HepG2 (cell line): ENCODE results near the gene SLC9A4. TPM values are rescaled to one million over a fixed set of nuclear protein-coding genes. Genes with fewer than 3 reads are reported as not detected.

Experiments used
- ATAC-seq: fragments of 200-7000 bp; cut with Tn5 transposase; 3 replicates; pipeline ENCODE4 v1.9.1; 2020; ENCODE audit warnings: mild to moderate bottlenecking, moderate library complexity
- BruUV-seq: library from RNA; stranded (reverse); fragments of 400-500 nt; replicated peaks from 2 replicates; lab custom pipeline; 2021; lab: Mats Ljungman, UMichigan
- CTCF ChIA-PET: fragments of 300-600 bp; formaldehyde crosslinking; extraction: SDS; loops from one replicate; lab custom pipeline; 2021; ENCODE audit warnings: low total read pairs, inconsistent platforms, low intra/inter-chr PET ratio; lab: Yijun Ruan, JAX
- POLR2A ChIA-PET: fragments of 350-600 bp; sonication (Branson Sonifier 250); formaldehyde crosslinking; loops from one replicate; lab custom pipeline; 2020; ENCODE audit warnings: antibody characterized with exemption, inconsistent platforms; lab: Yijun Ruan, JAX
- DNase-seq: peaks from one replicate; pipeline ENCODE4 v3.0.0-alpha.2; 2015; ENCODE audit warnings: low spot score
- FAIRE-seq: peaks from 3 replicates; lab custom pipeline; 2011; peaks lifted over from hg19 to GRCh38; lab: Jason Lieb, UNC
- H2AFZ ChIP-seq: one replicate; pipeline ENCODE4 v1.6.1; 2011; ENCODE audit warnings: low read length, inconsistent platforms
- H3K27ac ChIP-seq: fragments of 300-600 bp; 3 replicates; pipeline ENCODE4 v1.8.0; 2011; ENCODE audit warnings: mixed run types, mild to moderate bottlenecking, mixed read lengths, low read length, inconsistent platforms; ENCODE audit not compliant: insufficient read depth; ENCODE audit errors: extremely low read length
- H3K27me3 ChIP-seq, 2 experiments: fragments of 200-600 bp in 1 of 2; 2 replicates in 1 of 2; 3 replicates in 1 of 2; pipeline versions ENCODE4 v1.6.0 to v1.8.0; 2011; ENCODE audit warnings: low read length in 2 of 2, mild to moderate bottlenecking in 2 of 2, moderate library complexity in 2 of 2, inconsistent platforms in 1 of 2; ENCODE audit not compliant: insufficient read depth in 2 of 2, control insufficient read depth in 1 of 2
- H3K36me3 ChIP-seq, 2 experiments: fragments of 200-600 bp in 1 of 2; replicated peaks in 1 of 2; 2 replicates in 1 of 2; 3 replicates in 1 of 2; pipeline versions ENCODE4 v1.5.1 to v1.8.0; 2011; ENCODE audit warnings: low read length in 2 of 2, inconsistent platforms in 1 of 2; ENCODE audit not compliant: insufficient read depth in 2 of 2, control insufficient read depth in 1 of 2
- H3K4me1 ChIP-seq: 2 replicates; pipeline ENCODE4 v1.5.1; 2012; ENCODE audit warnings: low read length, inconsistent platforms; ENCODE audit not compliant: insufficient read depth
- H3K4me2 ChIP-seq: 2 replicates; pipeline ENCODE4 v1.6.0; 2011; ENCODE audit warnings: low read depth, low read length, inconsistent platforms
- H3K4me3 ChIP-seq, 3 experiments: fragments of 200-600 bp in 1 of 3; sonication (generic), shearing (Covaris generic) in 1 of 3; replicated peaks in 1 of 3; 2 replicates each; pipeline ENCODE4 v1.5.1; 2011 to 2016; ENCODE audit warnings: low read length in 3 of 3, inconsistent platforms in 2 of 3, low read depth in 2 of 3, mild to moderate bottlenecking in 2 of 3, control low read depth in 1 of 3, mixed read lengths in 1 of 3; ENCODE audit not compliant: insufficient read depth in 1 of 3
- H3K79me2 ChIP-seq: one replicate; pipeline ENCODE4 v1.6.1; 2011; ENCODE audit warnings: low read length, inconsistent platforms; ENCODE audit not compliant: insufficient read depth
- H3K9ac ChIP-seq: 2 replicates; pipeline ENCODE4 v1.6.0; 2011; ENCODE audit warnings: mild to moderate bottlenecking, low read depth, low read length, inconsistent platforms; ENCODE audit not compliant: insufficient read depth
- H3K9me3 ChIP-seq: 2 replicates; pipeline ENCODE4 v1.5.1; 2012; ENCODE audit warnings: mild to moderate bottlenecking, low read length
- H4K20me1 ChIP-seq: 2 replicates; pipeline ENCODE4 v1.6.0; 2011; ENCODE audit warnings: inconsistent platforms, mild to moderate bottlenecking, low read length, moderate library complexity; ENCODE audit not compliant: insufficient read depth
- CREM ChIP-seq, 2 experiments: sonication (generic) in 1 of 2; formaldehyde crosslinking in 1 of 2; IDR thresholded peaks; 2 replicates each; pipeline versions ENCODE4 v1.4.0 to v1.6.1; 2016 to 2020; ENCODE audit warnings: antibody characterized with exemption in 1 of 2, mild to moderate bottlenecking in 1 of 2, missing genetic modification reagents in 1 of 2
- CSRNP2 ChIP-seq: sonication (generic); formaldehyde crosslinking; conservative IDR thresholded peaks from 2 replicates; pipeline ENCODE4 v1.8.0; 2022; ENCODE audit warnings: low read depth, missing genetic modification reagents
- CTCF ChIP-seq: sonication (generic); formaldehyde crosslinking; IDR thresholded peaks from 2 replicates; pipeline ENCODE4 v1.5.0; 2020; ENCODE audit warnings: mild to moderate bottlenecking, missing genetic modification reagents, moderate library complexity
- FOXO4 ChIP-seq: sonication (generic); formaldehyde crosslinking; conservative IDR thresholded peaks from 2 replicates; pipeline ENCODE4 v1.8.1; 2023; ENCODE audit warnings: missing genetic modification reagents
- HMGXB4 ChIP-seq, 2 experiments: sonication (generic) in 1 of 2; formaldehyde crosslinking in 1 of 2; IDR thresholded peaks; 2 replicates each; pipeline versions ENCODE4 v1.4.0 to v1.6.1; 2018 to 2020; ENCODE audit warnings: missing genetic modification reagents in 2 of 2, borderline replicate concordance in 1 of 2, low read depth in 1 of 2, mild to moderate bottlenecking in 1 of 2, missing biosample characterization in 1 of 2
- SMC3 ChIP-seq: IDR thresholded peaks from 2 replicates; pipeline ENCODE4 v1.6.1; 2011; ENCODE audit warnings: low read length, improper control_type of control experiment
- STAG1 ChIP-seq: sonication (generic); formaldehyde crosslinking; IDR thresholded peaks from 2 replicates; pipeline ENCODE4 v1.4.0; 2020; ENCODE audit warnings: missing genetic modification reagents
- ZBTB7B ChIP-seq: sonication (generic); formaldehyde crosslinking; IDR thresholded peaks from 2 replicates; pipeline ENCODE4 v1.4.0; 2020; ENCODE audit warnings: missing genetic modification reagents
- ZC3H13 ChIP-seq: sonication (generic); formaldehyde crosslinking; IDR thresholded peaks from 2 replicates; pipeline ENCODE4 v1.8.1; 2023; ENCODE audit warnings: mild to moderate bottlenecking, missing genetic modification reagents, moderate library complexity
- ZMYM4 ChIP-seq: sonication (generic); formaldehyde crosslinking; IDR thresholded peaks from 2 replicates; pipeline ENCODE4 v1.8.1; 2023; ENCODE audit warnings: mild to moderate bottlenecking, missing genetic modification reagents
- ZNF441 ChIP-seq: sonication (generic); formaldehyde crosslinking; IDR thresholded peaks from 2 replicates; pipeline ENCODE4 v1.7.0; 2021; ENCODE audit warnings: missing genetic modification reagents, borderline replicate concordance
- ZNF451 ChIP-seq: sonication (generic); formaldehyde crosslinking; IDR thresholded peaks from 2 replicates; pipeline ENCODE4 v1.5.0; 2020; ENCODE audit warnings: mild to moderate bottlenecking, missing genetic modification reagents
- ZNF547 ChIP-seq: sonication (generic); formaldehyde crosslinking; IDR thresholded peaks from 2 replicates; pipeline ENCODE4 v1.5.1; 2020; ENCODE audit warnings: mild to moderate bottlenecking, missing genetic modification reagents
- ZNF564 ChIP-seq: sonication (generic); formaldehyde crosslinking; IDR thresholded peaks from 2 replicates; pipeline ENCODE4 v1.8.1; 2023; ENCODE audit warnings: mild to moderate bottlenecking, missing genetic modification reagents
- ZNF572 ChIP-seq: sonication (generic); formaldehyde crosslinking; IDR thresholded peaks from 2 replicates; pipeline ENCODE4 v1.5.1; 2020; ENCODE audit warnings: mild to moderate bottlenecking, missing genetic modification reagents
- ZNF83 ChIP-seq: sonication (generic); formaldehyde crosslinking; IDR thresholded peaks from 2 replicates; pipeline ENCODE4 v1.4.0; 2020; ENCODE audit warnings: missing genetic modification reagents, mild to moderate bottlenecking, borderline replicate concordance
- WGBS: methylation state at CpG from one replicate; pipeline ENCODE4 v1.1.6; 2017; ENCODE audit warnings: low lambda C conversion rate; 5-methylcytosine and 5-hydroxymethylcytosine counted together
- in situ Hi-C: cut with HindIII; loops from 2 replicates; pipeline ENCODE4 v1.10.0; 2017; ENCODE audit warnings: low pct_unique_long_range_greater_than_20kb; ENCODE audit not compliant: extremely low pct_ligation_motif_present
- intact Hi-C: fragments of 100-400 bp; cut with micrococcal nuclease; formaldehyde crosslinking; loops from one replicate; pipeline ENCODE4 v1.10.0; 2022; ENCODE audit not compliant: unreplicated experiment
- polyA plus RNA-seq, 8 experiments: library from polyadenylated mRNA; depleted of rRNA in 3 of 8; stranded (reverse) in 7 of 8; unstranded in 1 of 8; fragments of >200 nt; fragmentation: Illumina TruSeq in 4 of 8; extraction: Trizol in 4 of 8; gene quantifications; 2 replicates each; pipeline versions ENCODE4 v1.2.1 to v1.2.3, GENCODE V29; 2011 to 2016; ENCODE audit warnings: low read depth in 4 of 8, missing spikeins in 1 of 8, mixed read lengths in 1 of 8; ENCODE audit not compliant: insufficient read depth in 1 of 8
- total RNA-seq, 5 experiments: library from RNA; depleted of rRNA; stranded (reverse); fragments of >200 nt; fragmentation: Illumina TruSeq; extraction: Trizol; gene quantifications; 2 replicates each; pipeline ENCODE4 v1.2.3, GENCODE V29; 2016; ENCODE audit warnings: low read depth in 1 of 5

The SLC9A4 gene
- total and polyA plus RNA-seq, 2 of the 13 experiments (the other 11 are each of a cell fraction or from before 2014, with no cell fraction given), result not detected

GRCh38 chr2:102449370-102449974 is 23.6 kb upstream of the SLC9A4 start:
- Histone ChIP-seq H3K36me3 (no peaks in the 10 kb centered on the region), H3K79me2 (no peaks in the 10 kb centered on the region), H3K9me3 (no peaks in the 10 kb centered on the region), H3K4me3 (no peak overlapping the region), H3K4me1 (no peaks in the 10 kb centered on the region), H2AFZ (no peak overlapping the region), H3K27me3 (peaks cover 0 to 3% of the 10 kb centered on the region in 2 experiments; a peak in 1 of 5 replicates), H4K20me1 (no peaks in the 10 kb centered on the region), H3K9ac (no peak overlapping the region), H3K4me2 (no peak overlapping the region), H3K27ac (no peak overlapping the region)
- intact Hi-C loops (loop anchor here (1.0 to 10.0 kb wide), 2 partner anchors 443 to 1035 kb away; no protein-coding TSS in a partner anchor), in situ Hi-C loops (no loop called here)
- ATAC-seq (peak; percentile 53; the same call in 2 of the 3 replicates), FAIRE-seq (peak; percentile 23), DNase-seq (peak; percentile 23)
- CTCF ChIA-PET, result interaction anchor here (0.9 to 1.7 kb wide), 3 partner anchors 198 to 566 kb away, joined by 3 to 5 read pairs (median 4); no protein-coding TSS in a partner anchor
- POLR2A ChIA-PET, result no interaction called here
- TF ChIP-seq ZBTB7B (no peak), STAG1 (CRISPR knock-in tag) (peak; percentile 82), ZNF451 (no peak), SMC3 (peak; percentile 52; the same call in 1 of the 2 replicates), ZNF564 (CRISPR knock-in tag) (no peak), ZNF83 (CRISPR knock-in tag) (no peak), ZMYM4 (CRISPR knock-in tag) (no peak), CREM (IDR thresholded peaks at IDR 0.05) (no peak), CREM (CRISPR knock-in tag; IDR thresholded peaks at IDR 0.05) (no peak), HMGXB4 (CRISPR knock-in tag; IDR thresholded peaks at IDR 0.05; ENCODE audit: borderline replicate concordance in 1 of 2, low read depth in 1 of 2) (0 out of 4 replicates have a peak, but pooled peaks of 1 of the 2 experiments have one; percentile 28), CTCF (peak; percentile 72), CSRNP2 (CRISPR knock-in tag) (no peak), ZC3H13 (CRISPR knock-in tag) (no peak), ZNF547 (no peak), ZNF572 (no peak), FOXO4 (no peak), ZNF441 (CRISPR knock-in tag) (no peak)
- WGBS, result 0% methylated on average over 1 of the region's 1 CpG
- no TSS peak for BruUV-seq
